GM12875 (cell line): ENCODE data around the gene OTOGL.
"Not testable (repeated sequence)": the region's sequence is repeated elsewhere in the genome, so short reads cannot be mapped to it uniquely, and the experiment has no call there.

Experiments
- H3K4me3 ChIP-seq: one replicate; pipeline ENCODE4 v1.5.1; 2011; ENCODE audit warnings: low read depth, low read length, control low read depth
- CTCF ChIP-seq: IDR thresholded peaks from 2 replicates; pipeline ENCODE4 v1.5.1; 2011; ENCODE audit warnings: low read depth, mild to moderate bottlenecking, control low read depth, inconsistent platforms, low read length, moderate library complexity, borderline replicate concordance; ENCODE audit not compliant: insufficient read depth

The OTOGL gene

GRCh38 chr12:80291108-80291754 is 191.9 kb downstream of the OTOGL start:
- no peak overlapping the region for H3K4me3 ChIP-seq
- no peak for TF ChIP-seq CTCF

GRCh38 chr12:80293347-80293746 is 194.0 kb downstream of the OTOGL start:
- no peak overlapping the region for H3K4me3 ChIP-seq
- no peak for TF ChIP-seq CTCF

- no peak overlapping the region for H3K4me3 ChIP-seq
- no peak for TF ChIP-seq CTCF
Measured at GRCh38 chr12:80293759-80294158, 194.4 kb downstream of the OTOGL start.

- TF ChIP-seq CTCF, result no peak
- no peak overlapping the region for H3K4me3 ChIP-seq
Measured at GRCh38 chr12:80299219-80299618, 199.9 kb downstream of the OTOGL start.

- TF ChIP-seq CTCF, result no peak
- no peak overlapping the region for H3K4me3 ChIP-seq
Measured at GRCh38 chr12:80299976-80300375, 200.6 kb downstream of the OTOGL start.

- not testable (repeated sequence) for H3K4me3 ChIP-seq
Measured at GRCh38 chr12:80307436-80307835, 208.1 kb downstream of the OTOGL start.

- TF ChIP-seq CTCF, result no peak
- H3K4me3 ChIP-seq, result no peak overlapping the region
Measured at GRCh38 chr12:80313209-80313608, 213.9 kb downstream of the OTOGL start.

- H3K4me3 ChIP-seq, result no peak overlapping the region
- no peak for TF ChIP-seq CTCF
Measured at GRCh38 chr12:80314741-80315140, 215.4 kb downstream of the OTOGL start.
